ENCODE data around the gene NUSAP1.
A peak's percentile ranks its signal among the peaks of the same experiment; 100 is the strongest.
"Not testable (repeated sequence)": the region's sequence is repeated elsewhere in the genome, so short reads cannot be mapped to it uniquely, and the experiment has no call there.

The NUSAP1 gene

GRCh38 chr15:41416128-41416741 is 83.6 kb downstream of the NUSAP1 start:
- no peak for DNase-seq (ENCODE audit: low spot score)

- peak; percentile 99 for DNase-seq (ENCODE audit: low spot score)
These were observed 84.2 kb downstream of the NUSAP1 start, which contains the start of gene RTF1 for GRCh38 chr15:41416742-41417417. RTF1 (plus strand) TSS chr15:41417095; CDS start chr15:41417116, 21 bp downstream.

GRCh38 chr15:41417418-41418195 is 84.9 kb downstream of the NUSAP1 start:
- peak; percentile 40 for DNase-seq (ENCODE audit: low spot score)

GRCh38 chr15:41423979-41424659 is 91.4 kb downstream of the NUSAP1 start:
- no peak for DNase-seq (ENCODE audit: low spot score)

GRCh38 chr15:41424809-41425208 is 92.1 kb downstream of the NUSAP1 start:
- DNase-seq (ENCODE audit: low spot score) = no peak

- DNase-seq (ENCODE audit: low spot score) = not testable (repeated sequence)
These were observed 93.2 kb downstream of the NUSAP1 start for GRCh38 chr15:41425907-41426306.

- no peak for DNase-seq (ENCODE audit: low spot score)
These were observed 96.6 kb downstream of the NUSAP1 start for GRCh38 chr15:41429003-41429890.

All from AG08395 (cell line).